Superior temporal gyrus (tissue), 1 donor: Measurements from ENCODE around the gene OR51B5.
"Not testable (repeated sequence)": the region's sequence is repeated elsewhere in the genome, so short reads cannot be mapped to it uniquely, and the experiment has no call there.

Experiments
- DNase-seq: peaks from one replicate; pipeline ENCODE4 v3.0.0-alpha.2; 2016; ENCODE audit errors: extremely low spot score

The OR51B5 gene

DNA sequence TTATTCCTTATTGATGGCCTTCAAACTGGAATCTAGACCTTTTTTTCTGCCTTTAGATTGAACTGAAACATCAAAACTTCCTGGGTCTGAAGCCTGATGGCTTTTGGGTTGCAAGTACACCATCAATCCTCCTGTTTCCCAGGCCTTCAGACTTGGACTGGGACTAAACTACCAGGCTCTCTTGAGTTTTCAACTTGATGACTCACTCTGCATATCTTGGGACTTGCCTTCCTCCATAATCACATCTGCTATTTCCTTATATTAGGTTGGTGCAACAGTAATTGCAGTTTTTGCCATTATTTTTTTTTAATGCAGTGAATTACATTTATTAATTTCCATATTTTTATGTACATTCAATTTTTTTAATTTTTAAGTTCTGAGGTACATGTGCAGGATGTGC, 7.0 kb downstream of the OR51B5 start:
- no peak for DNase-seq

GRCh38 chr11:5335170-5335569, 8.2 kb downstream of the OR51B5 start:
- no peak for DNase-seq

DNA sequence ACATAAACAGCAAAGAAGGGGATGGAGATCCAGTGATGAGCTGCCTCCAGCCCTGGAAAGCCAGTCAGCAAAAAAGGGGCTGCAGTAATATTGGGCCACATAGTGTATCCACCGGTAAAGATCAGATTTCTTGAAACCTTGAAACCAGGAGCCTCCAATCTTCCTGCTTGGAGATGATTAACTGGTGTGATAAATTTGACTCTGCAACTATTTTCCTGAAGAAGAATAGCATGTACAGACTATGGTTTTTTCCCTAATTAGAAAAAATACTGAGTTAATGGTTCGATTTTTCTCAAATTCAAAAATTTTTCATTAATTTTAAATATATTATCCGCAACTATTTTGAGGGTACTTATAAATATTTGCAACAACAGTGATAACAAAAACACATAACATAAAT, 19.1 kb downstream of the OR51B5 start, which contains the start of gene OR51B2:
TSS of gene OR51B2 (minus strand) at position 101 of the 400 bp plus-strand sequence. CDS start at position 101, 0 bp downstream.
- no peak for DNase-seq

DNA sequence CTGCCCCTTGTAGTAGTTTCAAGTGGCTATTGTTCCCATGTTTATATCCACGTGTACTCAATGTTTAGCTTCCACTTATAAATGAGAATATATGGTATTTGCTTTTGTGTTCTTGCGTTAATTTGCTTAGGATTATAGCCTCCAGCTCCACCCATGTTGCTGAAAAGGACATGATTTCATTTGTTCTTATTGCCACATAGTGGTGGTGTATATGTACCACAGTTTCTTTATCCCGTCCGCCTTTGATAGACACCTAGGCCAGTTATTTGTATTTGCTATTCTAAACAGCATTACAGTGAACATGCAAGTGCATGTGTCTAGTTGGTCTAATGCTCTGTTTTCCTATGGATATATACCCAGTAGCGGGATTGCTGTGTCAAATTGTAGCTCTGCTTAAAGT, 26.0 kb downstream of the OR51B5 start:
- DNase-seq = no peak

DNA sequence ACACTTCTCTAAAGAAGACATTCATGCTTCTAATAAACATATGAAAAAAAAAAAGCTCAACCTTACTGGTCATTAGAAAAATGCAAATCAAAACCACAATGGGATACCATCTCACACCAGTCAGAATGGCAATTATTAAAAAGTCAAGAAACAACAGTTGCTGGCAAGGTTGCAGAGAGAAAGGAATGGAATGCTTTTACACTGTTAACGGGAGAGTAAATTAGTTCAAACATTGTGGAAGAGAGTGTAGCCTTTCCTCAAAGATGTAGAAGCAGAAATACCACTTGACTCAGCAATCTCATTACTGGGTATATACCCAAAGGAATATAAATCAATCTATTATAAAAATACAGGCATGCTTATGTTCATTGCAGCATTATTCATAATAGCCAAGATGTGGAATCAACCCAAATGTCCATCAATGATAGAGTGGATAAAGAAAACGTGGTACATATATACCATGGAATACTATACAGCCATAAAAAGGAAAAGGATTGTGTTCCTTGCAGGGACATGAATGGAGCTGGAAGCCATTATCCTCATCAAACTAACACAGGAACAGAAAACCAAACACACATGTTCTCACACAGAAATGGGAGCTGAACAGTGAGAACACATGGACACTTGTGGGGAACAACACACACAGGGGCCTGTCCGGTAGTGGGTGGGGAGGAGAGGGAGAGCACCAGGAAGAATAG, 29.8 kb downstream of the OR51B5 start:
- not testable (repeated sequence) for DNase-seq

DNA sequence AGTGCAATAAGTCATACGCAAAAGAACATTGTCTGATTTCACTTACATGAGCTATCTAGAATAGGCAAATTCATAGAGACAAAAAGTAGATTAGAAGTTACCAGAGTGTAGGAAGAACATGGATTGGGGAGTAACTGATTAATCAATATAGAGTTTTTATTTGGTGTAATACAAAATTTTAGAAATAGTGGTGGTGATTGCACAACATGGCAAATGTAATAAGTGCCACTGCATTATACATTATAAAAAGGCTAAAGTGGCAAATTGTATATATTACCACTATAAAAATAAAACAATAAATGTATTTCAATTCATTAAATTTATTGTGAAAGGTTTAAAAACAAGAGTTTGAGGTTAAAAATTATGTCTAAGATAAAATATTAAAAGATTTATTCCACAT, 32.9 kb downstream of the OR51B5 start:
- no peak for DNase-seq

GRCh38 chr11:5307256-5308019, 35.9 kb downstream of the OR51B5 start:
- DNase-seq = no peak

DNA sequence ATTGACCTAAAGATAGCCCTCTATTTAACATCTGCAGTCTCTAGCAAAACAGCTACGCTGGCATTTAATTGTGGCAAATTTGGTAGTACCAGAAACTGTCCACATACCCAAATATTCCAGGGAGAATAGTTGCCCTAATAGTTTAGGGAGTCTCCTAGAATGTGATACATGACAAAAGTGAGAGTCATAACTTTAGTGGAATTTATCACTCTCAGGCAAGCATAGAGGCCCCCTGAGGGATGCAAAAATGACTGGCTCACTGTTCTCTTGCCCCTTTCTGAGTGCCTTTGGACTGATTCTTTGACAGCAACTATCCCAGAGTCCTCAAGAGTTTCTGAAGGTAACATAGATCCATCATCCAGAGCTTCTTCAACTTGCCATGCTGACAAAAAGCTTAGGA, 39.3 kb downstream of the OR51B5 start:
- no peak for DNase-seq

DNA sequence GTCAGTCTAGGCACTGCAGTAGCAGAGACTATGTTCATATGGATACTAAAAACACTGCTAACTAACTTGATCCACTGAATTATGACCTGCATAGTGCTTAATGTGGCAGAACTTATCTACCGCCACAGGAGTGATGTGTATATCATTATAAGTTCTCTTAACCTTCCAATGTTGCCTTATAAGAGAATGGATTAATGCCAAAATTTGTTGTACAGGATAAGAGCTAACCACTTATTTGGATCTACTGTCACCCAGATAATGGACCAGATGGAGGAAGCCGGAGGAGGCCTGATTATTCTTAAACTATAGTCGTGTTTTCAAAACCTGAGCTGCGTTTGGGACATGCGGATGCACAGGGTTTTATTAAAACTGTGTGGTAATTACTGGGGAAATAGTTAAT, 39.7 kb downstream of the OR51B5 start:
- DNase-seq = no peak

- no peak for DNase-seq
Observed at GRCh38 chr11:5301846-5302245, 41.5 kb downstream of the OR51B5 start, which contains the start of gene OR51B4. TSS of gene OR51B4 (minus strand) at chr11:5301946. CDS start at chr11:5301946, 0 bp downstream.

DNA sequence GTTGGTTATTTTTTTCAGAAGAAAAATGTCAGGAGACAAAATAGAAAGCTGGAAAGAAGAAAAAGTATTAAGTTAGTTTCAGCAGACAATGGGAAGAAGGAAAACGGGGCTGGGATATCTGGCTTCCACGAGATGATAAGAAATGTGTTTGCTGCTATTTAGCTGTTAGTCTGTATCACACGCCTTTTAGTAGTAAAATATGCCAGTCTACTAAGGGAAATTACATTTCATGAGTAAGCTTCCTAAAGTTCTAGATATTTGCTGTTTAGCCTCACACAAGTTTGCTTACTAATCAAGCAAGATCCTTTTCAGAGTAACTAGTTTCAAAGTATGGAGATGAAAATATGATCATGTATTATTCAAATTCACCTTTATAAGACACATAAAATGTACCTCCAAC, 43.1 kb downstream of the OR51B5 start:
- DNase-seq = no peak

DNA sequence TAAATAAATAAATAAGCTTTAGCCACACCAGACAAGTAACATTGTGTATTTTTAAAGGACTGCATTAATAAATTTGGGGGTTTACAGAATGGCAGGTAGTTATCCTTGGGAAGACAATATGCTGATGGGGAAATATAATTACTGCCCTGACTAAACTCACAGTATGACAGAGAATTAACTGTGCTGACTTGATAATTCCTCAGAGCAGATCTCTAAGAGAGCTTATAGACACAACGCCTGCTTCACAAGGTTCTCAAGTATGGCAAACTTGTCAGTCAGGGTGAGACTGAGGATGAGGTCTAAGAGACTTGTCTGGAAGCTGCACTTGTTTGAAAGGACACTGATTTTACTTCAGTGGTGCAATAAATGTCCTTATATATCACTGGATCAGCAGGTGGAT, 44.9 kb downstream of the OR51B5 start:
- DNase-seq = no peak

DNA sequence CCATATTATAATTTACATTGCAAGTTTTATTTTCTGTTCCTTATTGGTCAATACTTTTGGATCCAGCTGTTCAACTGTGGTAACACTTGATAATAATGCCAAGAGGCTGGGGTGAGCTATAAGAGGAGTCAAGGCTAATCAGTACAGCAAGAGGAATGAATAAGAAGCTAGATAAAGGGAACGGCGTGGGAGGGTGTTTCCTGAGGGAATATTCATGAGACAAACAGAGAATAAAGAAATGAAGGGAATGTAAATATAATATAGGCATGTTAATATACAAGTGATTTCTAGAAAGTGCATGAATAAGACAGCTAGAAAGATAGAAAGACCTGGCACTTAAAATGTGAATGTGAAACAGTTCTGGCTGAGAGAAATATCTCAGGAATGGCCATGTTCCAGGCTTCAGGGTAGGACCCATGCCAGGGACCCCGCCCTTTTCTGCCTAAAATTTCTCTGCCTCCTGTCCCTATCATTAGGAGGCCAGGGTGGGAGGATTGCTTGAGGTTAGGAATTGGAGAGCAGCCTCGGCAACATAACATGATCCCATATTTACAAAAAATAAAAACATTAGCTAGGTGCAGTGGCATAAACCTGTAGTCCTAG, 45.5 kb downstream of the OR51B5 start:
- DNase-seq = no peak

DNA sequence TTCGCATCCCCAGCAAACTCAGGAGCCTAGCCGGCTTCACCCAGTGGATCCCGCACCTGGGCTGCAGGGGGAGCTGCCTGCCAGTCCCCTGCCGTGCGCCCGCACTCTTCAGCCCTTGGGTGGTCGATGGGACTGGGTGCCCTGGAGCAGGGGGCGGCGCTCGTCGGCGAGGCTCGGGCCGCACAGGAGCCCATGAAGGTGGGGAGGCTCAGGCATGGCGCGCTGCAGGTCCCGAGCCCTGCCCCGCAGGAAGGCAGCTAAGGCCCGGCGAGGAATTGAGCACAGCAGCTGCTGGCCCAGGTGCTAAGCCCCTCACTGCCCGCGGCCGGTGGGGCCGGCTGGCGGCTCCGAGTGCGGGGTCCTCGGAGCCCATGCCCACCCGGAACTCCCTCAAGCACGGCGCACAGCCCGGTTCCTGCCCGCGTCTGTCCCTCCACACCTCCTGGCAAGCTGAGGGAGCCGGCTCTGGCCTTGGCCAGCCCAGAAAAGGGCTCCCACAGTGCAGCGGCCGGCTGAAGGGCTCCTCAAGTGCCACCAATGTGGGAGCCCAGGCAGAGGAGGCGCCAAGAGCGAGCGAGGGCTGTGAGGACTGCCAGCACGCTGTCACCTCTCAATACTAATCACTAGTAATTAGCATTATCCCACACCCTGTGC, 48.9 kb downstream of the OR51B5 start:
- not testable (repeated sequence) for DNase-seq

DNA sequence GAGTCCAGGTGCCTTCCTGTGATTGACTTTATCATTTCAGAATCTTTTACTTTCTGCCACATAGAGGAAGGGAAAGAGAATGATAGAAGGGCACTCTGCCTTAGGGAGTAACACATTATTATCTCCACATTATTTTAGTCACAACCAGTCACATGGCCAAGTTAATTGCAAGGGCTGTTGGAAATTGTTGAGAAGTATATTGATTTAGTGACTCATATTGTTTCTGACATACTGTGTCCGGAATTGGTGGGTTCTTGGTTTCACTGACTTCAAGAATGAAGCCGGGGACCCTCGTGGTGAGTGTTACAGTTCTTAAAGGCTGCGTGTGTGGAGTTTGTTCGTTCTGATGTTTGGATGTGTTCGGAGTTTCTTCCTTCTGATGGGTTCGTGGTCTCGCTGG, 50.3 kb downstream of the OR51B5 start:
- no peak for DNase-seq
